Measurements from ENCODE around the gene TMEM132D.

DNA sequence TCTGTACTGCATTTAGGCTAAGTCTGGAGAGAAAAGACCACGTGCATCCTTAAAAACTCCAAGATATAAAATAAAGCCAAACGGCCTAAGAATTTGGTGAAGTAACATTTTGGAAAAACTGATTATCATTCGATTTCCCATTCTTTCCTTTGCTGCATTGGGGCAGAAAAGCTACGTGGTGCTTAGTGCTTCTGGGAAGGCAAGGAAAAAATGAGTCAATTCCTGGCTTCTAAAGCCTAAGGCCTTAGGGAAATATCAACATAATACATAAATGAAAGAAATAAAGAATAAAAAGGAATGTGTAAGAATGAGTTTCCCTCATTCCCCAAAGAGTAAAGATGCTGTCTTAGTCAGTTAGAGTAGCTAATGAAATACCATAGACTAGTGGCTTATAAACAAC, 530.1 kb downstream of the TMEM132D start:
- TF ChIP-seq CTCF (IDR thresholded peaks at IDR 0.05): no peak
- TF ChIP-seq, protein P1, sequence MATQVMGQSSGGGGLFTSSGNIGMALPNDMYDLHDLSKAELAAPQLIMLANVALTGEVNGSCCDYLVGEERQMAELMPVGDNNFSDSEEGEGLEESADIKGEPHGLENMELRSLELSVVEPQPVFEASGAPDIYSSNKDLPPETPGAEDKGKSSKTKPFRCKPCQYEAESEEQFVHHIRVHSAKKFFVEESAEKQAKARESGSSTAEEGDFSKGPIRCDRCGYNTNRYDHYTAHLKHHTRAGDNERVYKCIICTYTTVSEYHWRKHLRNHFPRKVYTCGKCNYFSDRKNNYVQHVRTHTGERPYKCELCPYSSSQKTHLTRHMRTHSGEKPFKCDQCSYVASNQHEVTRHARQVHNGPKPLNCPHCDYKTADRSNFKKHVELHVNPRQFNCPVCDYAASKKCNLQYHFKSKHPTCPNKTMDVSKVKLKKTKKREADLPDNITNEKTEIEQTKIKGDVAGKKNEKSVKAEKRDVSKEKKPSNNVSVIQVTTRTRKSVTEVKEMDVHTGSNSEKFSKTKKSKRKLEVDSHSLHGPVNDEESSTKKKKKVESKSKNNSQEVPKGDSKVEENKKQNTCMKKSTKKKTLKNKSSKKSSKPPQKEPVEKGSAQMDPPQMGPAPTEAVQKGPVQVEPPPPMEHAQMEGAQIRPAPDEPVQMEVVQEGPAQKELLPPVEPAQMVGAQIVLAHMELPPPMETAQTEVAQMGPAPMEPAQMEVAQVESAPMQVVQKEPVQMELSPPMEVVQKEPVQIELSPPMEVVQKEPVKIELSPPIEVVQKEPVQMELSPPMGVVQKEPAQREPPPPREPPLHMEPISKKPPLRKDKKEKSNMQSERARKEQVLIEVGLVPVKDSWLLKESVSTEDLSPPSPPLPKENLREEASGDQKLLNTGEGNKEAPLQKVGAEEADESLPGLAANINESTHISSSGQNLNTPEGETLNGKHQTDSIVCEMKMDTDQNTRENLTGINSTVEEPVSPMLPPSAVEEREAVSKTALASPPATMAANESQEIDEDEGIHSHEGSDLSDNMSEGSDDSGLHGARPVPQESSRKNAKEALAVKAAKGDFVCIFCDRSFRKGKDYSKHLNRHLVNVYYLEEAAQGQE (IDR thresholded peaks at IDR 0.05; ENCODE audit: insufficient read depth in 1 of 2, low read depth in 2 of 2, low read length in 1 of 2): no peak
